Measurements from ENCODE around the gene KIAA0513.

Gene KIAA0513

GRCh38 chr16:85041219-85042166, 13.9 kb downstream of the KIAA0513 start:
- Histone ChIP-seq H3K27me3 (ENCODE audit: insufficient read depth, low read depth, severe bottlenecking) (no peaks in the 10 kb centered on the region), H3K9me3 (ENCODE audit: severe bottlenecking) (no peaks in the 10 kb centered on the region), H3K36me3 (no peaks in the 10 kb centered on the region), H3K4me3 (ENCODE audit: low read depth, low read length) (no peak overlapping the region), H3K27ac (no peak overlapping the region)
- no peak for TF ChIP-seq CTCF (IDR thresholded peaks at IDR 0.05; ENCODE audit: low read depth, low read length)
- DNase-seq, result no peak

GRCh38 chr16:85042167-85042526, 14.6 kb downstream of the KIAA0513 start:
- Histone ChIP-seq H3K27me3 (ENCODE audit: insufficient read depth, low read depth, severe bottlenecking) (no peaks in the 10 kb centered on the region), H3K36me3 (no peaks in the 10 kb centered on the region), H3K9me3 (ENCODE audit: severe bottlenecking) (no peaks in the 10 kb centered on the region), H3K4me3 (ENCODE audit: low read depth, low read length) (no peak overlapping the region), H3K27ac (no peak overlapping the region)
- no peak for TF ChIP-seq CTCF (IDR thresholded peaks at IDR 0.05; ENCODE audit: low read depth, low read length)
- no peak for DNase-seq

- H3K36me3 ChIP-seq, result no peaks in the 10 kb centered on the region
- H3K9me3 ChIP-seq (ENCODE audit: severe bottlenecking), result no peaks in the 10 kb centered on the region
- no peaks in the 10 kb centered on the region for H3K27me3 ChIP-seq (ENCODE audit: insufficient read depth, low read depth, severe bottlenecking)
- DNase-seq, result no peak
- H3K27ac ChIP-seq, result no peak overlapping the region
- no peak overlapping the region for H3K4me3 ChIP-seq (ENCODE audit: low read depth, low read length)
- no peak for TF ChIP-seq CTCF (IDR thresholded peaks at IDR 0.05; ENCODE audit: low read depth, low read length)
These were observed 15.0 kb downstream of the KIAA0513 start for GRCh38 chr16:85042606-85043005.

DNA sequence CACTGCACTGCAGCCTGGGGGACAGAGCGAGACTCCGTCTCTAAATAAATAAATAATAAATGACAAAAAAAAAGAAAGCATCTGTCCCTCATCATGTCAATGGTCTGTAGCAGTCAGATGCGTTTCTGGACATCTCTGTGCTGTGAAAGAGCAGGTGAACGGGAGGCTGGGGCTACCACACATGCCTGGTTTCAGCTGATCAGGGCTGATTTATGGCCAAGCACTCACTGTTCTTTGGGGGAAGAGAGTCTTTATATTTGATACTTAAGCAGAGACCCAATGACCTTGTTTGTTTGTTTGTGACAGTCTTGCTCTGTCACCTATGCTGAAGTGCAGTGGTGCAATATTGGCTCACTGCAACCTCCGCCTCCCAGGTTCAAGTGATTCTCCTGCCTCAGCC, 17.5 kb downstream of the KIAA0513 start:
- Histone ChIP-seq H3K27me3 (ENCODE audit: insufficient read depth, low read depth, severe bottlenecking) (no peaks in the 10 kb centered on the region), H3K27ac (no peak overlapping the region)
- TF ChIP-seq CTCF (IDR thresholded peaks at IDR 0.05; ENCODE audit: low read depth, low read length), result no peak

GRCh38 chr16:85045641-85046471, 18.3 kb downstream of the KIAA0513 start:
- no peak for TF ChIP-seq CTCF (IDR thresholded peaks at IDR 0.05; ENCODE audit: low read depth, low read length)
- Histone ChIP-seq H3K27me3 (ENCODE audit: insufficient read depth, low read depth, severe bottlenecking) (no peaks in the 10 kb centered on the region), H3K9me3 (ENCODE audit: severe bottlenecking) (no peaks in the 10 kb centered on the region), H3K4me3 (ENCODE audit: low read depth, low read length) (no peak overlapping the region), H3K36me3 (no peaks in the 10 kb centered on the region), H3K27ac (no peak overlapping the region)
- DNase-seq, result no peak

More for the DNA sequence above, 17.5 kb downstream of the KIAA0513 start:
- Histone ChIP-seq H3K4me3 (ENCODE audit: low read depth, low read length) (no peak overlapping the region), H3K9me3 (ENCODE audit: severe bottlenecking) (no peaks in the 10 kb centered on the region), H3K36me3 (no peaks in the 10 kb centered on the region)
- DNase-seq, result no peak

All from WERI-Rb-1 (cell line).